DMS 273 (cell line): Measurements from ENCODE around the gene SRGAP1.
"Not testable (repeated sequence)": the region's sequence is repeated elsewhere in the genome, so short reads cannot be mapped to it uniquely, and the experiment has no call there.

Experiments
- DNase-seq: peaks from one replicate; lab custom pipeline; 2025; ENCODE audit not compliant: unreplicated experiment; lab: John Stamatoyannopoulos, UW

The SRGAP1 gene

GRCh38 chr12:64154677-64155076, 310.2 kb downstream of the SRGAP1 start:
- peak; percentile 18 for DNase-seq

- no peak for DNase-seq
Measured at GRCh38 chr12:64157110-64157509, 312.6 kb downstream of the SRGAP1 start.

GRCh38 chr12:64160021-64160710, 315.7 kb downstream of the SRGAP1 start:
- DNase-seq = no peak

- no peak for DNase-seq
Measured at GRCh38 chr12:64160711-64161060, 316.2 kb downstream of the SRGAP1 start.

GRCh38 chr12:64166606-64167005, 322.1 kb downstream of the SRGAP1 start:
- DNase-seq = not testable (repeated sequence)

GRCh38 chr12:64167041-64167440, 322.5 kb downstream of the SRGAP1 start:
- DNase-seq = not testable (repeated sequence)

- DNase-seq = peak; percentile 9
Measured at GRCh38 chr12:64170024-64170423, 325.5 kb downstream of the SRGAP1 start.

GRCh38 chr12:64170730-64171129, 326.2 kb downstream of the SRGAP1 start:
- no peak for DNase-seq

- DNase-seq = no peak
Measured at GRCh38 chr12:64171715-64172114, 327.2 kb downstream of the SRGAP1 start.

GRCh38 chr12:64172143-64172970, 327.9 kb downstream of the SRGAP1 start:
- DNase-seq = no peak

GRCh38 chr12:64173456-64173855, 329.0 kb downstream of the SRGAP1 start:
- peak; percentile 14 for DNase-seq

- DNase-seq = peak; percentile 28
Measured at GRCh38 chr12:64175254-64175945, 330.9 kb downstream of the SRGAP1 start.

- no peak for DNase-seq
Measured at GRCh38 chr12:64177001-64177400, 332.5 kb downstream of the SRGAP1 start.

GRCh38 chr12:64178122-64178521, 333.6 kb downstream of the SRGAP1 start:
- no peak for DNase-seq

GRCh38 chr12:64180951-64181350, 336.5 kb downstream of the SRGAP1 start:
- DNase-seq = no peak

- DNase-seq = peak; percentile 61
Measured at GRCh38 chr12:64181430-64182291, 337.2 kb downstream of the SRGAP1 start.

- DNase-seq = no peak
Measured at GRCh38 chr12:64184216-64184615, 339.7 kb downstream of the SRGAP1 start.

- no peak for DNase-seq
Measured at GRCh38 chr12:64186789-64187188, 342.3 kb downstream of the SRGAP1 start.

GRCh38 chr12:64187370-64187769, 342.9 kb downstream of the SRGAP1 start:
- DNase-seq = no peak

GRCh38 chr12:64187794-64188193, 343.3 kb downstream of the SRGAP1 start:
- DNase-seq = no peak

- DNase-seq = no peak
Measured at GRCh38 chr12:64189530-64189929, 345.0 kb downstream of the SRGAP1 start.
